ENCODE measurements around the gene RRP9.

GRCh38 chr3:51896607-51897305 is 44.9 kb downstream of the RRP9 start:
- no peak for TF ChIP-seq CTCF (IDR thresholded peaks at IDR 0.05 in 8 of 11, conservative IDR thresholded peaks at IDR 0.05 in 3 of 11)
- no peak for TF ChIP-seq POLR2AphosphoS5 (IDR thresholded peaks at IDR 0.05)
- no peak for TF ChIP-seq POLR2A (IDR thresholded peaks at IDR 0.05)
